ENCODE measurements around the gene SORL1.

The SORL1 gene

DNA sequence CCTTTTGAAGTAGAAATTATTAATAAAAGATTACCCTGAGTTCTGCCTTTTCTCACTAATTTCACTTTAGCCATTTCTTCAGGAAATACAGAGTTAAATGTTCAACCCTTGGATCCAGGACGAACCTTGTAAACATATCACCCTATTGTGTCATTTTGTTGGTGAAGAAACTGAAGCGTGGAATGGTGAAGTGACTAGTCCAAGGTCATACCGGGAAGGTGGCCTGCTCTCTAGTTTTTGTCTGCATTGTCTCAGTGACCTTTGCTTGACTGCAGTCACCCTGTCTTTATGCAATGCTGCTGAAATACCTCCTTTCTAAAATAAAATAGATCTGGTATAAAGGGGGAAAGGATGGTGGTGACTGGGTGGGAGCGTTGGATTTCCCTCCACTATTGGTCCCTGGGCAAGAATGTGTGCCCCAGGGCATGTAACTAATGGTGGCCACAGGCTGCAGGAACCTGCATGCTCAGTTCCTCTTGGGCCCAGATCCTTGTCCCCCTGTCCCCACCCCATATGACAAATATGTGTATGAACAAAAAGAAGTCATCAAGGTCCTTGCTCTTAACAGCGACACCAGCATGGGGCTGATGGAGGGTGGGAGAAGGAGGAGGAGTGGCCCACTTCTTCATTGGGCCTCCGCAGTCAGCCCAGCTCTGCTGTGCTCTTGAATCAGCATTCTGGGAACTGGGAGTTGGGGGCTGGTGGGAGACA lies 1.6 kb downstream of the SORL1 start:
- TF ChIP-seq, protein P1, sequence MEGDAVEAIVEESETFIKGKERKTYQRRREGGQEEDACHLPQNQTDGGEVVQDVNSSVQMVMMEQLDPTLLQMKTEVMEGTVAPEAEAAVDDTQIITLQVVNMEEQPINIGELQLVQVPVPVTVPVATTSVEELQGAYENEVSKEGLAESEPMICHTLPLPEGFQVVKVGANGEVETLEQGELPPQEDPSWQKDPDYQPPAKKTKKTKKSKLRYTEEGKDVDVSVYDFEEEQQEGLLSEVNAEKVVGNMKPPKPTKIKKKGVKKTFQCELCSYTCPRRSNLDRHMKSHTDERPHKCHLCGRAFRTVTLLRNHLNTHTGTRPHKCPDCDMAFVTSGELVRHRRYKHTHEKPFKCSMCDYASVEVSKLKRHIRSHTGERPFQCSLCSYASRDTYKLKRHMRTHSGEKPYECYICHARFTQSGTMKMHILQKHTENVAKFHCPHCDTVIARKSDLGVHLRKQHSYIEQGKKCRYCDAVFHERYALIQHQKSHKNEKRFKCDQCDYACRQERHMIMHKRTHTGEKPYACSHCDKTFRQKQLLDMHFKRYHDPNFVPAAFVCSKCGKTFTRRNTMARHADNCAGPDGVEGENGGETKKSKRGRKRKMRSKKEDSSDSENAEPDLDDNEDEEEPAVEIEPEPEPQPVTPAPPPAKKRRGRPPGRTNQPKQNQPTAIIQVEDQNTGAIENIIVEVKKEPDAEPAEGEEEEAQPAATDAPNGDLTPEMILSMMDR (IDR thresholded peaks at IDR 0.05; ENCODE audit: borderline replicate concordance, insufficient read depth, low read depth, low read length): no peak
- peak overlapping the region; percentile 93 for H3K4me3 ChIP-seq (ENCODE audit: low read depth, low read length)

DNA sequence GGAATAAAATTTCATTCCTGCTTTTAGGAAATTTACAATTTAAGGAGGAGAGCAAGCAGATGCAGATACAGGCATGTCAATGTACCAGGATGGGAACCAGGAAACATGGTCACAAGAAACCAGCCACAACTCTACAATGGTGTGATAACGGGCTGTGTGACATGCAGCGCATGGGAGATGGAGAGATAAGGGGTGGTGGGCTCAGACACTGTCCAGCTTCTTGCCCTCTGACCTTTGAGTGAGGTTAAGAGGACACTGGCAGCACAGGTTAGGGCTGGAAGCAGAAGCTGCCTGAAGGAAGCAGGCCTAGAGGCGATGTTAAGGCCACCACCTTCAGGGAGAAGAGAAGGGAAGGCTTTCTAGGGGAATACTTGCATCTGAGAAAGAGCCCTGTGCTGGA lies 3.0 kb downstream of the SORL1 start:
- TF ChIP-seq, protein P1 (IDR thresholded peaks at IDR 0.05; ENCODE audit: borderline replicate concordance, insufficient read depth, low read depth, low read length): no peak
- H3K4me3 ChIP-seq (ENCODE audit: low read depth, low read length): peak overlapping the region; percentile 33

DNA sequence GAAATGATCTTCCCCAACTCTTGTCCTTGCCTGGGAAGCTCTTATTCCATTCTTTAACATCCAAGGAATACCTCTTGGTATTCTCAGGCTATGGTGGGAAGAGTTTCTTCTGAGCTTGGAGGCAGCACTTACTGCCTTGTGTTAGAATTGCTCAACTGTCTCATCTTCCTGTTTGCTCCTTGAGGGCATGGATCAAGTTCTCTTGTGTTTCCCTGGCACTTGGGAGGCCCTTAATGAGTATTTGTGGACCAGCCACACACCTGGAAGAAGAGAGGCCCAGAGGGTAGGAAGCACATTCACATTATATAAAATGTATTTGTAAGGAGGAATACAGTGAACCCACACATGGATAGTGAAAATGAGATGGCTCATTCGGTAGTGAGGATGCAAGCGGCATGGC lies 4.0 kb downstream of the SORL1 start:
- H3K4me3 ChIP-seq (ENCODE audit: low read depth, low read length): peak overlapping the region; percentile 8
- TF ChIP-seq, protein P1 (IDR thresholded peaks at IDR 0.05; ENCODE audit: borderline replicate concordance, insufficient read depth, low read depth, low read length): no peak

DNA sequence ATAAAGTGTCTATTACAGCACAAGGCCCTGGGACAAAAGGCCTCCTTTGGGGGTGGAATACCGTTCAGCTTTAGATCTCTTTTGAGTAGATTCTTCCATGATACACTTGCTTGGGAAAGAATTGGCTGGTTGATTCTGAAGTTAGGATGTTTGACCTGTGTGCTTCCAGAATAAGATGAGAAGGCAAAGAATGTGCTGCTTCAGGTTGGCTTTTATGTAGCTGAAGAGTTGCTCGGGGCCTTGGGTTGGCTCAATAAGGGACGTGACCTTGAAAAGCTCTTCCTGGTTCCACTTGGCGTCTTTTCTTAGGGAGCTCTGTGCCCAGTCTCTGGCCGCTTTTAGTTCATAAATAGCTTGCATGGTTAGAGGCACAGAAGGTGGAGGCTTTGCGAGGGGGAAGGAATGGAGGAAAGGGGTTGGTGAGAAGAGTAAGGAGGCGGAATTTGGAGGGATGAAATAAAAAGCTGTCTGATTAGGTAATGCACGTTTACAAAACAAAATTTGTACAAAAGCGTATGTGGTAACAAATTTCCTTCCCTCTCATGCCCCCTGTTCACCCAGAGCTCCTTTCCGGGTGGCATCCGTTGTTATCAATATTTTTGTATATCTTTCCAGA lies 4.8 kb downstream of the SORL1 start:
- TF ChIP-seq, protein P1 (IDR thresholded peaks at IDR 0.05; ENCODE audit: borderline replicate concordance, insufficient read depth, low read depth, low read length): no peak
- no peak overlapping the region for H3K4me3 ChIP-seq (ENCODE audit: low read depth, low read length)

DNA sequence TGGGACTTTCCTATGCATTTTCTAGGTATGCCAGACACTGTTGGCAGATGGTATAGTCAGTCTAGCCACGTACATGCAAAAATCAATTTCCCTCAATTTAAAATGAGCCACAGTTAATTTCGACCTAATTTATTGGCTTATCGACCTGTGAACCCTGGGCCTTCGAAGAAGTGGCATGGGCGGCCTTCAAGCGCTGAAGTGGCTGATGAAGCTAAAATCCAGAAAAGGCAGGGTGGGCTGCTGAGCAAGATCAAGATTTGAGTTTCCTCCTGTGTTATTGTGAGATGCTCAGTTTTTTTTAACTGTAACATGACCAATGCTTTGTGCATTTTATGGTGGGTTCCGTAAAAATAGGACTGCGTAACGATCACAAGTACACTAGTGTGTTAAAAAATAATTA lies 6.4 kb downstream of the SORL1 start:
- no peak overlapping the region for H3K4me3 ChIP-seq (ENCODE audit: low read depth, low read length)
- TF ChIP-seq, protein P1 (IDR thresholded peaks at IDR 0.05; ENCODE audit: borderline replicate concordance, insufficient read depth, low read depth, low read length): no peak

DNA sequence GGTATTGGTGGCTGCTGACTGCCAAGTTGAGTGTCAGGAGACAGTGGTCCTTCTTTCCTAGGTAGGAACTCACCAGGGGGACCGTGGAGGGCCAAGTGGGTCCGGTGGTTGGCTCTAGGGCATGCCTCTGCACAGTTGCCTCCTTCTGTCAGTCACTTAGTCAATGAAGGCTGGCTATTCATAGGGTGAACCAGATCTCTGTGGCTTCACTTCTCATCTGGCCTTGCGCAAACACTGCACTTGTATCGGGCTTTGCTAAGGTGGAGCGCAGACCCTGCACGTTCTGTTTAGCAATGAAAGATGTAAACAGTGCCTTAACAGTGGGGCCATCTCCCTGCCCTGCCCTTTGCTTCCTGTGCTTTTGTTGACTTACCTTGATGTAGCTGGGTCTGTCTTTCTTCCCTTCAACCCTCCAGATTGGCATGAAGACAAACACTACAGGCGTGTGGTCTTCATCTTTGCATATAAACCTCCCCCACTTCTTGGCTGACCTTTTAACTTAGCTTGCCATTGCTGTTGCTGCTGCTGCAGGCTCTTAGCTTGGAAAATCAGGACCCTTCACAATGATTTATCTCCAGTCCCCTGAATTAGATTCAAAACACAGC lies 7.4 kb downstream of the SORL1 start:
- TF ChIP-seq, protein P1 (IDR thresholded peaks at IDR 0.05; ENCODE audit: borderline replicate concordance, insufficient read depth, low read depth, low read length): no peak
- H3K4me3 ChIP-seq (ENCODE audit: low read depth, low read length): no peak overlapping the region
